H1 (cell line): ENCODE measurements around the gene PLEKHM3. TPM values are rescaled to one million over a fixed set of nuclear protein-coding genes. Genes with fewer than 3 reads are reported as not detected.

Experiments
- CTCF ChIA-PET: fragments of 300-600 bp; sonication (Branson Sonifier 250); formaldehyde crosslinking; loops from one replicate; lab custom pipeline; 2021; ENCODE audit not compliant: partially characterized antibody; lab: Charles Lee
- POLR2A ChIA-PET: fragments of 300-600 bp; sonication (Branson Sonifier 250); formaldehyde crosslinking; loops from one replicate; lab custom pipeline; 2021; ENCODE audit warnings: inconsistent platforms; ENCODE audit not compliant: partially characterized antibody; lab: Charles Lee
- DNase-seq, 2 experiments: peaks; one replicate each; pipeline versions ENCODE4 v3.0.0 to v3.0.0-alpha.2; 2010 to 2022; ENCODE audit warnings: low spot score in 2 of 2, low read depth in 1 of 2, mixed read lengths in 1 of 2
- FAIRE-seq: peaks from 2 replicates; lab custom pipeline; 2011; peaks lifted over from hg19 to GRCh38; lab: Jason Lieb, UNC
- H2AFZ ChIP-seq: 2 replicates; pipeline ENCODE4 v1.8.1; 2012; ENCODE audit warnings: low read length, inconsistent platforms
- H2AK5ac ChIP-seq: 2 replicates; pipeline ENCODE4 v1.6.1; 2013; ENCODE audit warnings: low read depth, low read length
- H2BK120ac ChIP-seq: replicated peaks from 2 replicates; pipeline ENCODE3; 2013; ENCODE audit warnings: low read depth, low read length, inconsistent platforms
- H2BK12ac ChIP-seq: 2 replicates; pipeline ENCODE4 v1.6.1; 2013; ENCODE audit warnings: low read depth, low read length
- H2BK15ac ChIP-seq: 2 replicates; pipeline ENCODE4 v1.6.1; 2013; ENCODE audit warnings: low read length
- H2BK20ac ChIP-seq: 2 replicates; pipeline ENCODE4 v1.6.1; 2013; ENCODE audit warnings: low read length
- H2BK5ac ChIP-seq: 2 replicates; pipeline ENCODE4 v1.6.1; 2013; ENCODE audit warnings: low read depth, low read length
- H3K14ac ChIP-seq: 2 replicates; pipeline ENCODE4 v1.6.1; 2013; ENCODE audit warnings: inconsistent platforms; ENCODE audit not compliant: insufficient read length
- H3K18ac ChIP-seq: 2 replicates; pipeline ENCODE4 v1.6.1; 2013; ENCODE audit warnings: low read length; ENCODE audit errors: extremely low read depth
- H3K23ac ChIP-seq: 2 replicates; pipeline ENCODE4 v1.6.1; 2013; ENCODE audit warnings: inconsistent platforms; ENCODE audit not compliant: insufficient read length
- H3K23me2 ChIP-seq: 2 replicates; pipeline ENCODE4 v1.6.1; 2013; ENCODE audit warnings: low read depth, low read length
- H3K27ac ChIP-seq: 2 replicates; pipeline ENCODE4 v1.6.1; 2011; ENCODE audit warnings: low read depth, low read length, inconsistent platforms
- H3K27me3 ChIP-seq, 4 experiments: replicated peaks in 1 of 4; 1 replicate in 1 of 4; 2 replicates in 3 of 4; pipeline versions ENCODE4 v1.6.1 to v1.8.1; 2011 to 2013; ENCODE audit warnings: low read length in 3 of 4, mild to moderate bottlenecking in 3 of 4, inconsistent platforms in 2 of 4, mixed read lengths in 2 of 4, moderate library complexity in 1 of 4; ENCODE audit not compliant: control insufficient read depth in 3 of 4, insufficient read depth in 3 of 4; ENCODE audit errors: extremely low read depth in 1 of 4
- H3K36me3 ChIP-seq, 4 experiments: 2 replicates each; pipeline versions ENCODE4 v1.6.1 to v1.8.1; 2011 to 2013; ENCODE audit warnings: mild to moderate bottlenecking in 4 of 4, low read length in 3 of 4, moderate library complexity in 2 of 4, control low read depth in 1 of 4, inconsistent platforms in 1 of 4; ENCODE audit not compliant: insufficient read depth in 4 of 4, control insufficient read depth in 2 of 4
- H3K4ac ChIP-seq: replicated peaks from 2 replicates; pipeline ENCODE3; 2013; ENCODE audit warnings: low read length, low read depth, mixed read lengths, inconsistent platforms; ENCODE audit not compliant: insufficient read length
- H3K4me1 ChIP-seq, 4 experiments: replicated peaks in 1 of 4; 1 replicate in 1 of 4; 2 replicates in 3 of 4; pipeline versions ENCODE4 v1.6.1 to v1.8.1; 2011 to 2013; ENCODE audit warnings: low read length in 3 of 4, inconsistent platforms in 2 of 4, mixed read lengths in 1 of 4; ENCODE audit not compliant: insufficient read depth in 4 of 4, control insufficient read depth in 3 of 4
- H3K4me2 ChIP-seq, 2 experiments: 2 replicates each; pipeline versions ENCODE4 v1.6.1 to v1.8.1; 2011 to 2013; ENCODE audit warnings: low read depth in 2 of 2, low read length in 2 of 2, control low read depth in 1 of 2, inconsistent platforms in 1 of 2, mild to moderate bottlenecking in 1 of 2; ENCODE audit not compliant: insufficient read depth in 1 of 2
- H3K4me3 ChIP-seq, 4 experiments: fragments of 200-600, 300-600 bp in 1 of 4; sonication (generic), shearing (Covaris generic), sonication (Bioruptor Twin) in 1 of 4; 2 replicates each; pipeline versions ENCODE4 v1.5.1 to v1.8.1; 2011 to 2016; ENCODE audit warnings: low read length in 4 of 4, low read depth in 3 of 4, control low read depth in 2 of 4, inconsistent platforms in 2 of 4, mild to moderate bottlenecking in 2 of 4, mixed read lengths in 1 of 4, moderate library complexity in 1 of 4; ENCODE audit not compliant: insufficient read depth in 2 of 4; ENCODE audit errors: extremely low read depth in 1 of 4
- H3K56ac ChIP-seq: replicated peaks from 2 replicates; pipeline ENCODE3; 2013; ENCODE audit warnings: low read depth, mild to moderate bottlenecking, mixed read lengths, low read length, inconsistent platforms; ENCODE audit not compliant: insufficient read length
- H3K79me1 ChIP-seq: 2 replicates; pipeline ENCODE4 v1.6.1; 2013; ENCODE audit warnings: low read depth, low read length, control low read depth
- H3K79me2 ChIP-seq, 2 experiments: 2 replicates each; pipeline versions ENCODE4 v1.6.1 to v1.8.1; 2012 to 2013; ENCODE audit warnings: low read length in 2 of 2, mild to moderate bottlenecking in 2 of 2, inconsistent platforms in 1 of 2; ENCODE audit not compliant: insufficient read depth in 2 of 2, control insufficient read depth in 1 of 2
- H3K9ac ChIP-seq, 4 experiments: replicated peaks in 1 of 4; 1 replicate in 1 of 4; 2 replicates in 3 of 4; pipeline versions ENCODE4 v1.6.1 to v1.8.1; 2011 to 2013; ENCODE audit warnings: low read depth in 3 of 4, low read length in 3 of 4, control low read depth in 2 of 4, mild to moderate bottlenecking in 2 of 4, moderate library complexity in 2 of 4, inconsistent platforms in 1 of 4; ENCODE audit errors: extremely low read depth in 1 of 4
- H3K9me3 ChIP-seq, 2 experiments: 2 replicates each; pipeline versions ENCODE4 v1.6.1 to v1.8.1; 2012 to 2013; ENCODE audit warnings: mild to moderate bottlenecking in 2 of 2, moderate library complexity in 2 of 2, control low read depth in 1 of 2, inconsistent platforms in 1 of 2, low read depth in 1 of 2, low read length in 1 of 2, mixed read lengths in 1 of 2; ENCODE audit not compliant: insufficient read depth in 2 of 2
- H4K20me1 ChIP-seq, 2 experiments: replicated peaks in 1 of 2; 2 replicates each; pipeline versions ENCODE3 to v1.8.1; 2011 to 2013; ENCODE audit warnings: inconsistent platforms in 2 of 2, low read length in 2 of 2, mild to moderate bottlenecking in 1 of 2; ENCODE audit not compliant: insufficient read depth in 2 of 2, control insufficient read depth in 1 of 2
- H4K5ac ChIP-seq: 2 replicates; pipeline ENCODE4 v1.6.1; 2013; ENCODE audit warnings: low read length, low read depth, mixed read lengths, inconsistent platforms; ENCODE audit not compliant: insufficient read length
- H4K8ac ChIP-seq: 2 replicates; pipeline ENCODE4 v1.8.0; 2013; ENCODE audit warnings: mild to moderate bottlenecking, moderate library complexity, low read length, inconsistent platforms; ENCODE audit not compliant: insufficient read depth; ENCODE audit errors: extremely low read depth
- H4K91ac ChIP-seq: replicated peaks from 2 replicates; pipeline ENCODE3; 2013; ENCODE audit warnings: low read length, mixed read lengths, inconsistent platforms; ENCODE audit not compliant: insufficient read length
- JUN ChIP-seq: IDR thresholded peaks from 2 replicates; pipeline ENCODE4 v1.6.1; 2011; ENCODE audit warnings: low read depth, mild to moderate bottlenecking, improper control_type of control experiment, low read length
- WGBS, 2 experiments: shearing (Covaris generic) in 1 of 2; methylation state at CpG; one replicate each; pipeline versions ENCODE4 v1.1.6 to v1.1.7; 2013 to 2015; ENCODE audit warnings: low lambda C conversion rate in 2 of 2, mixed read lengths in 2 of 2, inconsistent platforms in 1 of 2, low coverage in 1 of 2, missing lambda C conversion rate in 1 of 2; ENCODE audit not compliant: insufficient replicate concordance in 2 of 2, insufficient coverage in 1 of 2, insufficient read length in 1 of 2; ENCODE audit errors: extremely low coverage in 1 of 2, missing lambda C conversion rate in 1 of 2; 5-methylcytosine and 5-hydroxymethylcytosine counted together
- polyA plus RNA-seq, 7 experiments: library from polyadenylated mRNA; depleted of rRNA in 3 of 7; stranded (reverse) in 5 of 7; unstranded in 2 of 7; fragments of >200 nt in 5 of 7; fragments of 200-250 nt in 2 of 7; gene quantifications; 1 replicate in 5 of 7; 2 replicates in 1 of 7; 4 replicates in 1 of 7; pipeline versions ENCODE4 v1.2.1 to v1.2.3, GENCODE V29; 2011 to 2013; ENCODE audit warnings: missing spikeins in 2 of 7, mixed read lengths in 2 of 7
- total RNA-seq: library from RNA; stranded (reverse); fragmentation: NEBNext Ultra II Directional; extraction: Animal tissue kit (Norgen Biotek cat#: 25700); gene quantifications from 2 replicates; pipeline ENCODE4 v1.2.1, GENCODE V29; 2021

PLEKHM3 gene
- total and polyA plus RNA-seq, 2 of the 8 experiments (the other 6 are each of a cell fraction or from before 2014, with no cell fraction given): 2.3 to 5.8 TPM

DNA sequence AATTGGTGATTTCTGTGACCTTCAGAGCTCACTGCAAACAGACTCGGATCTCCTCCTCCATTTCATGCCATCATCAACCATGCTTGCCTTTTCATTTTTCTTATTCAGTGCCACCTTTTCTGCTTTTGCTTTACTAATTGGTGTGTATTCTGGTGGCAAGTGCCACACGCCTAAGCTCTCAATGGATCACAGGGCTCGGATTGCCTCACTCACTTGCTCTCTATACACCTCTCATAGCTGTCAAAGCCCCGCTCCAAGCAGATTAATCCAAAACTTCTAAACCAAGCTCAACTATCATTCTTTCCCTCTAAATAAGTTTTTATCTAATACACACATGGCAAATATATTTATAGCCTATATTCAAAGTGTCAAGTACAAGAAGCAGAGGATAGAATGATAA, 86.4 kb downstream of the PLEKHM3 start:
- Histone ChIP-seq H3K14ac (no peak overlapping the region), H3K9ac (no peak overlapping the region), H2AK5ac (no peak overlapping the region), H2BK15ac (no peak overlapping the region), H3K56ac (no peak overlapping the region), H2BK20ac (no peak overlapping the region), H3K4me3 (no peak overlapping the region), H3K27ac (no peak overlapping the region), H3K23me2 (no peaks in the 10 kb centered on the region), H3K23ac (no peak overlapping the region), H3K4ac (no peak overlapping the region), H2BK12ac (no peak overlapping the region), H4K5ac (no peak overlapping the region), H3K4me2 (no peak overlapping the region), H2BK5ac (no peak overlapping the region), H3K4me1 (peaks cover 0 to 11% (median 2%) of the 10 kb centered on the region in 4 experiments; a peak in 3 of 7 replicates), H3K9me3 (no peaks in the 10 kb centered on the region), H3K36me3 (no peaks in the 10 kb centered on the region), H2AFZ (no peak overlapping the region), H2BK120ac (no peak overlapping the region), H3K18ac (no peak overlapping the region), H4K91ac (no peak overlapping the region), H3K79me1 (no peaks in the 10 kb centered on the region), H3K27me3 (no peaks in the 10 kb centered on the region), H4K8ac (no peak overlapping the region), H4K20me1 (no peaks in the 10 kb centered on the region), H3K79me2 (no peaks in the 10 kb centered on the region)
- TF ChIP-seq JUN: no peak
- FAIRE-seq (no peak), DNase-seq (no peak)
- ChIA-PET POLR2A (interaction anchor here (0.9 to 1.2 kb wide), 2 partner anchors 15 to 125 kb away, joined by 3 to 4 read pairs; no protein-coding TSS in a partner anchor), CTCF (interaction anchor here (1.0 to 3.2 kb wide), 10 partner anchors 10 to 193 kb away, joined by 3 to 15 read pairs (median 6); no protein-coding TSS in a partner anchor)
- 87% methylated on average over 4 of the region's 4 CpGs; no CpG with 5 or more reads in 1 of the 2 experiments for WGBS, 2 experiments
